CD4-positive, alpha-beta T cell (primary cell): Measurements from ENCODE around the gene UNC5CL. TPM values are rescaled to one million over a fixed set of nuclear protein-coding genes. Genes with fewer than 3 reads are reported as not detected.
A peak's percentile ranks its signal among the peaks of the same experiment; 100 is the strongest.

Source experiments
- ATAC-seq: fragments of 200-7000 bp; cut with Tn5 transposase; one replicate; pipeline ENCODE4 v1.10.0; 2022; ENCODE audit warnings: mild to moderate bottlenecking; ENCODE audit not compliant: poor library complexity
- CTCF ChIA-PET: fragments of 350-600 bp; sonication (Branson Sonifier 250); formaldehyde crosslinking; loops from one replicate; lab custom pipeline; 2021; ENCODE audit warnings: antibody characterized with exemption, inconsistent platforms; lab: Charles Lee
- POLR2A ChIA-PET: fragments of 350-600 bp; sonication (Branson Sonifier 250); formaldehyde crosslinking; loops from one replicate; lab custom pipeline; 2021; ENCODE audit warnings: antibody characterized with exemption, inconsistent platforms; lab: Charles Lee
- DNase-seq, 14 experiments: peaks; one replicate each; pipeline ENCODE4 v3.0.0-alpha.2; 2013 to 2020; ENCODE audit warnings: mixed read lengths in 2 of 14
- H3K27ac ChIP-seq, 2 donors: one replicate each; pipeline versions ENCODE4 v1.5.1 to v1.7.0; 2013; ENCODE audit warnings: low read length in 2 of 2, low read depth in 1 of 2, mild to moderate bottlenecking in 1 of 2
- H3K27me3 ChIP-seq, 2 experiments: 1 replicate in 1 of 2; 2 replicates in 1 of 2; pipeline versions ENCODE4 v1.6.1 to v1.7.0; 2013; ENCODE audit warnings: low read length in 2 of 2, control low read depth in 1 of 2, mild to moderate bottlenecking in 1 of 2, moderate library complexity in 1 of 2; ENCODE audit not compliant: insufficient read depth in 2 of 2, control insufficient read depth in 1 of 2
- H3K36me3 ChIP-seq: one replicate; pipeline ENCODE4 v1.6.1; 2013; ENCODE audit warnings: low read length, control low read depth; ENCODE audit not compliant: insufficient read depth
- H3K4me1 ChIP-seq: one replicate; pipeline ENCODE4 v1.6.1; 2013; ENCODE audit warnings: low read length, control low read depth; ENCODE audit not compliant: insufficient read depth
- H3K4me3 ChIP-seq: one replicate; pipeline ENCODE4 v1.5.1; 2013; ENCODE audit warnings: mild to moderate bottlenecking, low read length, moderate library complexity
- H3K9me3 ChIP-seq, 2 experiments: 1 replicate in 1 of 2; 2 replicates in 1 of 2; pipeline versions ENCODE4 v1.6.1 to v1.7.0; 2013; ENCODE audit warnings: low read length in 2 of 2, mild to moderate bottlenecking in 2 of 2, control low read depth in 1 of 2, moderate library complexity in 1 of 2; ENCODE audit not compliant: control insufficient read depth in 1 of 2, insufficient read depth in 1 of 2
- H3K27ac Mint-ChIP-seq: one replicate; pipeline ENCODE4 v1.8.0; 2020; ENCODE audit warnings: mixed read lengths
- H3K27me3 Mint-ChIP-seq: one replicate; pipeline ENCODE4 v1.8.0; 2021; ENCODE audit warnings: mixed read lengths
- H3K36me3 Mint-ChIP-seq: one replicate; pipeline ENCODE4 v1.8.0; 2021; ENCODE audit warnings: low read depth, mixed read lengths
- H3K4me1 Mint-ChIP-seq: one replicate; pipeline ENCODE4 v1.8.0; 2021; ENCODE audit warnings: low read depth, mixed read lengths
- H3K4me3 Mint-ChIP-seq: one replicate; pipeline ENCODE4 v1.8.0; 2020; ENCODE audit warnings: mild to moderate bottlenecking, mixed read lengths
- H3K9me3 Mint-ChIP-seq: one replicate; pipeline ENCODE4 v1.8.0; 2020; ENCODE audit warnings: mixed read lengths
- CTCF ChIP-seq: fragments of 200-600 bp; IDR thresholded peaks from one replicate; pipeline ENCODE4 v1.8.0; 2022; ENCODE audit warnings: antibody characterized with exemption, mild to moderate bottlenecking
- intact Hi-C, 2 experiments: fragments of 100-400 bp; cut with DNase I in 1 of 2; cut with micrococcal nuclease in 1 of 2; formaldehyde crosslinking; loops; one replicate each; pipeline versions ENCODE4 v1.15.1 to v1.9.0; 2023 to 2025; cut with DNase I, micrococcal nuclease
- total RNA-seq, 174 experiments: library from RNA in 2 of 174; stranded (reverse) in 2 of 174; gene quantifications; one replicate each; pipeline ENCODE4 v1.2.3 and lab custom pipeline; 2021 to 2026

The UNC5CL gene
- total RNA-seq, 2 experiments from 2014 or later = 2.5 to 2.9 TPM

GRCh38 chr6:41074692-41075436, 35.8 kb upstream of the UNC5CL start:
- Mint-ChIP-seq H3K27me3 (no peaks in the 10 kb centered on the region), H3K4me1 (peaks cover 66% of the 10 kb centered on the region), H3K9me3 (no peaks in the 10 kb centered on the region), H3K36me3 (peaks cover 41% of the 10 kb centered on the region), H3K27ac (peak overlapping the region; percentile 88), H3K4me3 (peak overlapping the region; percentile 93)
- Histone ChIP-seq H3K4me1 (peaks cover 25% of the 10 kb centered on the region), H3K4me3 (peak overlapping the region; percentile 70), H3K27ac (peak overlapping the region; percentile 89 to 95), H3K36me3 (peaks cover 19% of the 10 kb centered on the region), H3K9me3 (no peaks in the 10 kb centered on the region), H3K27me3 (no peaks in the 10 kb centered on the region)
- ChIA-PET CTCF (interaction anchor here (1.7 to 2.0 kb wide), 2 partner anchors 47 to 107 kb away, joined by 4 read pairs; no protein-coding TSS in a partner anchor), POLR2A (no interaction called here)
- ATAC-seq = no peak
- intact Hi-C loops = loop anchor here (5.0 to 10.0 kb wide), 5 partner anchors 107 to 1960 kb away; partner anchors contain the start of genes FOXP4 (in 1 of the 2) and SAYSD1 (in 1 of the 2)
- no peak for DNase-seq
- TF ChIP-seq CTCF = no peak

GRCh38 chr6:41073968-41074691, 35.1 kb upstream of the UNC5CL start:
- Histone ChIP-seq H3K9me3 (no peaks in the 10 kb centered on the region), H3K4me3 (peak overlapping the region; percentile 70), H3K4me1 (peaks cover 23% of the 10 kb centered on the region), H3K27me3 (no peaks in the 10 kb centered on the region), H3K27ac (peak overlapping the region; percentile 89 to 95), H3K36me3 (peaks cover 18% of the 10 kb centered on the region)
- no peaks in the 10 kb centered on the region for H3K27me3 Mint-ChIP-seq
- DNase-seq (peak in 3 of 14 experiments; percentile 49 to 68 (median 67)), ATAC-seq (no peak)
- intact Hi-C loops = loop anchor here (5.0 to 10.0 kb wide), 5 partner anchors 108 to 1959 kb away; partner anchors contain the start of genes FOXP4 (in 1 of the 2) and SAYSD1 (in 1 of the 2)
- H3K4me3 Mint-ChIP-seq = peak overlapping the region; percentile 93
- ChIA-PET POLR2A (no interaction called here), CTCF (interaction anchor here (1.7 kb wide), 1 partner anchor 46 kb away, joined by 4 read pairs; no protein-coding TSS in a partner anchor)
- H3K27ac Mint-ChIP-seq = peak overlapping the region; percentile 88
- peaks cover 40% of the 10 kb centered on the region for H3K36me3 Mint-ChIP-seq
- no peaks in the 10 kb centered on the region for H3K9me3 Mint-ChIP-seq
- peaks cover 60% of the 10 kb centered on the region for H3K4me1 Mint-ChIP-seq
- no peak for TF ChIP-seq CTCF

GRCh38 chr6:41073203-41073967, 34.4 kb upstream of the UNC5CL start:
- ATAC-seq (peak; percentile 4), DNase-seq (peak; percentile 65 to 91 (median 75))
- peaks cover 23% of the 10 kb centered on the region for H3K4me1 ChIP-seq
- ChIA-PET POLR2A (interaction anchor here (0.8 to 2.7 kb wide), 6 partner anchors 9 to 127 kb away, joined by 3 to 25 read pairs (median 6); partner anchors contain the start of genes APOBEC2 and TREML2), CTCF (interaction anchor here (0.9 to 1.3 kb wide), 2 partner anchors 15 to 45 kb away, joined by 3 to 4 read pairs; no protein-coding TSS in a partner anchor)
- intact Hi-C loops = loop anchor here (5.0 to 10.0 kb wide), 5 partner anchors 109 to 1959 kb away; partner anchors contain the start of genes FOXP4 (in 1 of the 2) and SAYSD1 (in 1 of the 2)
- H3K27me3 ChIP-seq = no peaks in the 10 kb centered on the region
- peak overlapping the region; percentile 95 to 96 for H3K27ac ChIP-seq
- no peaks in the 10 kb centered on the region for H3K27me3 Mint-ChIP-seq
- H3K9me3 ChIP-seq = no peaks in the 10 kb centered on the region
- H3K4me3 ChIP-seq = peak overlapping the region; percentile 70
- no peaks in the 10 kb centered on the region for H3K9me3 Mint-ChIP-seq
- H3K36me3 Mint-ChIP-seq = peaks cover 41% of the 10 kb centered on the region
- H3K4me1 Mint-ChIP-seq = peaks cover 54% of the 10 kb centered on the region
- peak overlapping the region; percentile 88 for H3K27ac Mint-ChIP-seq
- TF ChIP-seq CTCF = peak; percentile 33
- H3K36me3 ChIP-seq = peaks cover 18% of the 10 kb centered on the region
- H3K4me3 Mint-ChIP-seq = peak overlapping the region; percentile 93
